SK-N-SH (cell line): ENCODE results near the gene MLEC. TPM values are rescaled to one million over a fixed set of nuclear protein-coding genes. Genes with fewer than 3 reads are reported as not detected.

Experiments
- CTCF ChIA-PET: fragments of 300-600, 350-600 bp; formaldehyde crosslinking; extraction: SDS; loops from one replicate; lab custom pipeline; 2021; lab: Yijun Ruan, JAX
- POLR2A ChIA-PET: fragments of 350-600 bp; sonication (Branson Sonifier 250); formaldehyde crosslinking; extraction: SDS; loops from one replicate; lab custom pipeline; 2020; ENCODE audit warnings: antibody characterized with exemption, inconsistent platforms; lab: Yijun Ruan, JAX
- DNase-seq: peaks from one replicate; pipeline ENCODE4 v3.0.0; 2012
- H2AFZ ChIP-seq: fragments of 200-600 bp; sonication (generic); 2 replicates; pipeline ENCODE4 v1.8.1; 2016; ENCODE audit warnings: antibody characterized with exemption, mild to moderate bottlenecking, low read depth
- H3F3A ChIP-seq: fragments of 200-600 bp; sonication (generic); replicated peaks from 2 replicates; pipeline ENCODE3; 2016; ENCODE audit warnings: antibody characterized with exemption, mild to moderate bottlenecking; ENCODE audit not compliant: insufficient read depth
- H3K27ac ChIP-seq, 2 experiments: fragments of 200-500 bp in 1 of 2; fragments of 200-600 bp in 1 of 2; sonication (Bioruptor generic) in 1 of 2; sonication (generic), shearing (Covaris generic) in 1 of 2; 2 replicates each; pipeline versions ENCODE4 v1.5.1 to v1.6.1; 2014 to 2016; ENCODE audit warnings: low read depth in 2 of 2, inconsistent platforms in 1 of 2, low read length in 1 of 2, mild to moderate bottlenecking in 1 of 2, mixed read lengths in 1 of 2
- H3K27me3 ChIP-seq: fragments of 200-600 bp; sonication (generic), shearing (Covaris generic); 2 replicates; pipeline ENCODE4 v1.6.1; 2016; ENCODE audit warnings: mixed run types; ENCODE audit not compliant: insufficient read depth
- H3K36me3 ChIP-seq, 2 experiments: fragments of 200-500 bp in 1 of 2; fragments of 200-600 bp in 1 of 2; sonication (Bioruptor generic) in 1 of 2; sonication (generic) in 1 of 2; replicated peaks in 1 of 2; 2 replicates each; pipeline versions ENCODE3 to v1.5.1; 2014 to 2016; ENCODE audit warnings: low read length in 1 of 2, mild to moderate bottlenecking in 1 of 2; ENCODE audit not compliant: insufficient read depth in 2 of 2, control insufficient read depth in 1 of 2
- H3K4me1 ChIP-seq, 2 experiments: fragments of 200-500 bp in 1 of 2; fragments of 200-600 bp in 1 of 2; sonication (Bioruptor generic) in 1 of 2; sonication (generic), shearing (Covaris generic) in 1 of 2; 2 replicates each; pipeline versions ENCODE4 v1.5.1 to v1.6.1; 2014 to 2016; ENCODE audit warnings: low read depth in 1 of 2, low read length in 1 of 2, mixed run types in 1 of 2; ENCODE audit not compliant: insufficient read depth in 2 of 2, control insufficient read depth in 1 of 2
- H3K4me2 ChIP-seq: fragments of 200-600 bp; sonication (generic), shearing (Covaris generic); 2 replicates; pipeline ENCODE4 v1.6.1; 2017; ENCODE audit warnings: mixed run types
- H3K4me3 ChIP-seq, 2 experiments: fragments of 200-500 bp in 1 of 2; fragments of 200-600 bp in 1 of 2; sonication (Bioruptor generic) in 1 of 2; sonication (generic), shearing (Covaris generic) in 1 of 2; 2 replicates each; pipeline versions ENCODE4 v1.5.1 to v1.8.1; 2014 to 2016; ENCODE audit warnings: low read depth in 2 of 2, inconsistent platforms in 1 of 2, low read length in 1 of 2, mild to moderate bottlenecking in 1 of 2, mixed read lengths in 1 of 2, moderate library complexity in 1 of 2
- H3K79me2 ChIP-seq: fragments of 200-600 bp; sonication (generic); 2 replicates; pipeline ENCODE4 v1.8.1; 2017; ENCODE audit warnings: mild to moderate bottlenecking; ENCODE audit not compliant: insufficient read depth
- H3K9ac ChIP-seq: fragments of 200-600 bp; sonication (generic); 2 replicates; pipeline ENCODE4 v1.6.1; 2017; ENCODE audit warnings: mixed run types
- H3K9me2 ChIP-seq: fragments of 200-600 bp; sonication (generic); 2 replicates; pipeline ENCODE4 v1.6.1; 2017; ENCODE audit warnings: mixed run types
- H3K9me3 ChIP-seq: fragments of 200-600 bp; sonication (generic); 2 replicates; pipeline ENCODE4 v1.6.1; 2017; ENCODE audit warnings: mixed run types, mild to moderate bottlenecking, moderate library complexity
- H4K20me1 ChIP-seq: fragments of 200-600 bp; sonication (generic); 2 replicates; pipeline ENCODE4 v1.6.1; 2017; ENCODE audit warnings: mild to moderate bottlenecking, mixed run types; ENCODE audit not compliant: insufficient read depth
- FOXJ3 ChIP-seq: sonication (generic); formaldehyde crosslinking; IDR thresholded peaks from 2 replicates; pipeline ENCODE4 v1.5.1; 2020; ENCODE audit warnings: mild to moderate bottlenecking, missing genetic modification reagents
- MXI1 ChIP-seq: IDR thresholded peaks from 2 replicates; pipeline ENCODE4 v1.6.1; 2012; ENCODE audit warnings: mild to moderate bottlenecking, low read depth, low read length, improper control_type of control experiment
- NFIC ChIP-seq: IDR thresholded peaks from 2 replicates; pipeline ENCODE4 v1.4.0; 2012; ENCODE audit warnings: borderline replicate concordance
- NRF1 ChIP-seq: IDR thresholded peaks from 2 replicates; pipeline ENCODE4 v1.6.1; 2012; ENCODE audit warnings: low read depth, mild to moderate bottlenecking, low read length
- RXRA ChIP-seq: IDR thresholded peaks from 2 replicates; pipeline ENCODE4 v1.4.0; 2012; ENCODE audit warnings: low read depth, mild to moderate bottlenecking, borderline replicate concordance
- SMC3 ChIP-seq: IDR thresholded peaks from 2 replicates; pipeline ENCODE4 v1.6.1; 2012; ENCODE audit warnings: low read depth, low read length, improper control_type of control experiment
- TAF1 ChIP-seq: IDR thresholded peaks from 2 replicates; pipeline ENCODE4 v1.6.1; 2012; ENCODE audit warnings: low read depth, mild to moderate bottlenecking, low read length, moderate library complexity, borderline replicate concordance
- TEAD4 ChIP-seq: IDR thresholded peaks from 2 replicates; pipeline ENCODE4 v1.4.0; 2012; ENCODE audit warnings: mild to moderate bottlenecking, borderline replicate concordance; ENCODE audit not compliant: insufficient read depth
- YY1 ChIP-seq: IDR thresholded peaks from 2 replicates; pipeline ENCODE4 v1.4.0; 2012; ENCODE audit warnings: low read depth, mild to moderate bottlenecking
- WGBS: methylation state at CpG from one replicate; pipeline ENCODE4 v1.1.6; 2017; ENCODE audit warnings: low lambda C conversion rate; 5-methylcytosine and 5-hydroxymethylcytosine counted together
- polyA plus RNA-seq, 3 experiments: library from polyadenylated mRNA; depleted of rRNA; stranded (reverse); fragments of >200 nt; gene quantifications; 2 replicates each; pipeline ENCODE4 v1.2.3, GENCODE V29; 2012
- TF ChIP-seq, protein P1 (sequence below): IDR thresholded peaks from 2 replicates; pipeline ENCODE4 v1.6.1; 2012; ENCODE audit warnings: mild to moderate bottlenecking, low read depth, low read length, moderate library complexity
- TF ChIP-seq, protein P2 (sequence below): fragments of 150-350 bp; IDR thresholded peaks from 2 replicates; pipeline ENCODE4 v1.6.1; 2017; ENCODE audit warnings: antibody characterized with exemption, low read length, low read depth, borderline replicate concordance
- TF ChIP-seq, protein P3 (sequence below): IDR thresholded peaks from 2 replicates; pipeline ENCODE4 v1.4.0; 2012; ENCODE audit warnings: low read depth, borderline replicate concordance
- TF ChIP-seq, protein P4 (sequence below): IDR thresholded peaks from 2 replicates; pipeline ENCODE4 v1.4.0; 2012; ENCODE audit warnings: low read depth
- TF ChIP-seq, protein P5 (sequence below): IDR thresholded peaks from 2 replicates; pipeline ENCODE4; 2012
- TF ChIP-seq, protein P6 (sequence below): IDR thresholded peaks from 2 replicates; pipeline ENCODE4 v1.4.0; 2012; ENCODE audit warnings: low read depth, borderline replicate concordance

The MLEC gene
- polyA plus RNA-seq, 1 of the 3 experiments (the other 2 are of a cell fraction), result 23.4 TPM

DNA sequence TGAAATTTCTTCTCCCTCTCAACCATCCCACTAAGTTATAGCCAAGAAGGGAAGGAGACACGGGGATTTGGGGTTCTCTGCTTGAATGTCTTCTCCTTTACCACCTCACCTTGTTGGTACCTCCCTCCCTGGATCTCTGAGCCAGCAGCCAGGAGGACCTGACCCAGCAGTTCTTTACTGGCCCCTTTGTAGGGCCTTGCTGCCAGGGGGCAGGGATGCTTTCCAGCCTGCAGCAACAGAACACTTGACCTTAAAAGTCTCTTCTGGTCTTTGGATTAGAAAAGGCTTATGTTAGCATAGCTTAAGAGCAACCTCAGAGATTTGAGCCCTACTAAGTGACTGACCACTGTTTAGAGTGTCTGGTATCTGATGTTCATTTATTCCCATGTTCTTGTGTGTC lies 10.4 kb downstream of the MLEC start:
- H3K27ac ChIP-seq, result no peak overlapping the region
- H3K9me2 ChIP-seq, result no peaks in the 10 kb centered on the region
- no peaks in the 10 kb centered on the region for H3F3A ChIP-seq
- no peak overlapping the region for H2AFZ ChIP-seq
- H3K79me2 ChIP-seq, result peaks cover 18% of the 10 kb centered on the region; the same call in 1 of the 2 replicates
- no peak overlapping the region for H3K4me2 ChIP-seq
- DNase-seq, result no peak
- H3K9ac ChIP-seq, result no peak overlapping the region
- peaks cover 24 to 77% of the 10 kb centered on the region in 2 experiments for H3K36me3 ChIP-seq
- H4K20me1 ChIP-seq, result peaks cover 13% of the 10 kb centered on the region
- TF ChIP-seq, protein P1, sequence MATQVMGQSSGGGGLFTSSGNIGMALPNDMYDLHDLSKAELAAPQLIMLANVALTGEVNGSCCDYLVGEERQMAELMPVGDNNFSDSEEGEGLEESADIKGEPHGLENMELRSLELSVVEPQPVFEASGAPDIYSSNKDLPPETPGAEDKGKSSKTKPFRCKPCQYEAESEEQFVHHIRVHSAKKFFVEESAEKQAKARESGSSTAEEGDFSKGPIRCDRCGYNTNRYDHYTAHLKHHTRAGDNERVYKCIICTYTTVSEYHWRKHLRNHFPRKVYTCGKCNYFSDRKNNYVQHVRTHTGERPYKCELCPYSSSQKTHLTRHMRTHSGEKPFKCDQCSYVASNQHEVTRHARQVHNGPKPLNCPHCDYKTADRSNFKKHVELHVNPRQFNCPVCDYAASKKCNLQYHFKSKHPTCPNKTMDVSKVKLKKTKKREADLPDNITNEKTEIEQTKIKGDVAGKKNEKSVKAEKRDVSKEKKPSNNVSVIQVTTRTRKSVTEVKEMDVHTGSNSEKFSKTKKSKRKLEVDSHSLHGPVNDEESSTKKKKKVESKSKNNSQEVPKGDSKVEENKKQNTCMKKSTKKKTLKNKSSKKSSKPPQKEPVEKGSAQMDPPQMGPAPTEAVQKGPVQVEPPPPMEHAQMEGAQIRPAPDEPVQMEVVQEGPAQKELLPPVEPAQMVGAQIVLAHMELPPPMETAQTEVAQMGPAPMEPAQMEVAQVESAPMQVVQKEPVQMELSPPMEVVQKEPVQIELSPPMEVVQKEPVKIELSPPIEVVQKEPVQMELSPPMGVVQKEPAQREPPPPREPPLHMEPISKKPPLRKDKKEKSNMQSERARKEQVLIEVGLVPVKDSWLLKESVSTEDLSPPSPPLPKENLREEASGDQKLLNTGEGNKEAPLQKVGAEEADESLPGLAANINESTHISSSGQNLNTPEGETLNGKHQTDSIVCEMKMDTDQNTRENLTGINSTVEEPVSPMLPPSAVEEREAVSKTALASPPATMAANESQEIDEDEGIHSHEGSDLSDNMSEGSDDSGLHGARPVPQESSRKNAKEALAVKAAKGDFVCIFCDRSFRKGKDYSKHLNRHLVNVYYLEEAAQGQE, result no peak
- no peak for TF ChIP-seq FOXJ3 (CRISPR knock-in tag)
- no peak for TF ChIP-seq YY1
- TF ChIP-seq NRF1, result no peak
- no peak for TF ChIP-seq NFIC
- no peak for TF ChIP-seq SMC3
- TF ChIP-seq, protein P2, sequence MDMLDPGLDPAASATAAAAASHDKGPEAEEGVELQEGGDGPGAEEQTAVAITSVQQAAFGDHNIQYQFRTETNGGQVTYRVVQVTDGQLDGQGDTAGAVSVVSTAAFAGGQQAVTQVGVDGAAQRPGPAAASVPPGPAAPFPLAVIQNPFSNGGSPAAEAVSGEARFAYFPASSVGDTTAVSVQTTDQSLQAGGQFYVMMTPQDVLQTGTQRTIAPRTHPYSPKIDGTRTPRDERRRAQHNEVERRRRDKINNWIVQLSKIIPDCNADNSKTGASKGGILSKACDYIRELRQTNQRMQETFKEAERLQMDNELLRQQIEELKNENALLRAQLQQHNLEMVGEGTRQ, result no peak
- TF ChIP-seq TAF1, result no peak
- no peak for TF ChIP-seq RXRA
- TF ChIP-seq, protein P3, sequence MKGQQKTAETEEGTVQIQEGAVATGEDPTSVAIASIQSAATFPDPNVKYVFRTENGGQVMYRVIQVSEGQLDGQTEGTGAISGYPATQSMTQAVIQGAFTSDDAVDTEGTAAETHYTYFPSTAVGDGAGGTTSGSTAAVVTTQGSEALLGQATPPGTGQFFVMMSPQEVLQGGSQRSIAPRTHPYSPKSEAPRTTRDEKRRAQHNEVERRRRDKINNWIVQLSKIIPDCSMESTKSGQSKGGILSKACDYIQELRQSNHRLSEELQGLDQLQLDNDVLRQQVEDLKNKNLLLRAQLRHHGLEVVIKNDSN, result no peak
- WGBS, result 97% methylated on average over 1 of the region's 1 CpG
- no peaks in the 10 kb centered on the region for H3K27me3 ChIP-seq
- no peaks in the 10 kb centered on the region for H3K9me3 ChIP-seq
- ChIA-PET CTCF (interaction anchor here (0.6 to 1.4 kb wide), 4 partner anchors 17 to 395 kb away, joined by 3 to 4 read pairs (median 4); partner anchors contain the start of gene SIRT4), POLR2A (no interaction called here)
- no peak overlapping the region for H3K4me3 ChIP-seq
- peaks cover 0 to 2% of the 10 kb centered on the region in 2 experiments; a peak in 1 of 4 replicates for H3K4me1 ChIP-seq

DNA sequence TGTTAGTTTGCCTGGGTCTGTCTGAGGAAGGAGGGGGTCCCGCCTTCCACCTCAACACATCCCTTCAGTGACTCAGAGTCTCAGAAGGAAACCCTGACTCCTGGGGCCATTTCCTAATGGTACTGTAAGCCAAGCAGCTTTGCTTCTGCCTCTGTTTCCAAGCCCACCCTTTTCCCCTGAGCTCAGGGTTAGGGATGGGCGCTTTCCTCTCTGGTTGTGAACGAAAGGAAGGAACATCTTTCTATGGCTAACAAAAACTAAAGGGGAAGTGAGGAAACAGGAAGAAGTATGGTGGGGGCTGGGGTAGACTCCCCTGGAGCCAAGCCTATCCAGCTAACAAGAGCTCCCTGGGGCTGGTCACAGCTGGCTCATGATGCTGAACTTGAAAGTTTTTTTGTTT lies 11.7 kb downstream of the MLEC start:
- Histone ChIP-seq H3K4me3 (no peak overlapping the region), H3K27ac (no peak overlapping the region), H2AFZ (no peak overlapping the region), H3K79me2 (peaks cover 5% of the 10 kb centered on the region; the same call in 1 of the 2 replicates), H3K9ac (no peak overlapping the region), H3K9me2 (no peaks in the 10 kb centered on the region), H3K27me3 (no peaks in the 10 kb centered on the region), H3K9me3 (no peaks in the 10 kb centered on the region), H4K20me1 (0 out of 2 replicates have a peak, but pooled peaks cover under 1% of the 10 kb centered on the region), H3K36me3 (peaks cover 19 to 78% of the 10 kb centered on the region in 2 experiments), H3K4me2 (no peak overlapping the region), H3F3A (no peaks in the 10 kb centered on the region), H3K4me1 (no peaks in the 10 kb centered on the region; a peak in 1 of 4 replicates)
- WGBS, result 100% methylated on average over 3 of the region's 3 CpGs
- ChIA-PET CTCF (interaction anchor here (0.8 to 1.5 kb wide), 6 partner anchors 9 to 273 kb away, joined by 3 to 7 read pairs (median 4); partner anchors contain the start of gene UNC119B), POLR2A (interaction anchor here (1.6 kb wide), 1 partner anchor 117 kb away, joined by 4 read pairs; the partner anchor contains the start of gene POP5)
- DNase-seq, result no peak
- TF ChIP-seq MXI1 (no peak), FOXJ3 (CRISPR knock-in tag) (no peak), TEAD4 (no peak)
- TF ChIP-seq, protein P4, sequence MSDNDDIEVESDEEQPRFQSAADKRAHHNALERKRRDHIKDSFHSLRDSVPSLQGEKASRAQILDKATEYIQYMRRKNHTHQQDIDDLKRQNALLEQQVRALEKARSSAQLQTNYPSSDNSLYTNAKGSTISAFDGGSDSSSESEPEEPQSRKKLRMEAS, result no peak
- TF ChIP-seq, protein P2, result no peak
- TF ChIP-seq, protein P5, sequence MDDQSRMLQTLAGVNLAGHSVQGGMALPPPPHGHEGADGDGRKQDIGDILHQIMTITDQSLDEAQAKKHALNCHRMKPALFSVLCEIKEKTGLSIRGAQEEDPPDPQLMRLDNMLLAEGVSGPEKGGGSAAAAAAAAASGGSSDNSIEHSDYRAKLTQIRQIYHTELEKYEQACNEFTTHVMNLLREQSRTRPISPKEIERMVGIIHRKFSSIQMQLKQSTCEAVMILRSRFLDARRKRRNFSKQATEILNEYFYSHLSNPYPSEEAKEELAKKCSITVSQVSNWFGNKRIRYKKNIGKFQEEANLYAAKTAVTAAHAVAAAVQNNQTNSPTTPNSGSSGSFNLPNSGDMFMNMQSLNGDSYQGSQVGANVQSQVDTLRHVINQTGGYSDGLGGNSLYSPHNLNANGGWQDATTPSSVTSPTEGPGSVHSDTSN, result no peak
- TF ChIP-seq, protein P6, sequence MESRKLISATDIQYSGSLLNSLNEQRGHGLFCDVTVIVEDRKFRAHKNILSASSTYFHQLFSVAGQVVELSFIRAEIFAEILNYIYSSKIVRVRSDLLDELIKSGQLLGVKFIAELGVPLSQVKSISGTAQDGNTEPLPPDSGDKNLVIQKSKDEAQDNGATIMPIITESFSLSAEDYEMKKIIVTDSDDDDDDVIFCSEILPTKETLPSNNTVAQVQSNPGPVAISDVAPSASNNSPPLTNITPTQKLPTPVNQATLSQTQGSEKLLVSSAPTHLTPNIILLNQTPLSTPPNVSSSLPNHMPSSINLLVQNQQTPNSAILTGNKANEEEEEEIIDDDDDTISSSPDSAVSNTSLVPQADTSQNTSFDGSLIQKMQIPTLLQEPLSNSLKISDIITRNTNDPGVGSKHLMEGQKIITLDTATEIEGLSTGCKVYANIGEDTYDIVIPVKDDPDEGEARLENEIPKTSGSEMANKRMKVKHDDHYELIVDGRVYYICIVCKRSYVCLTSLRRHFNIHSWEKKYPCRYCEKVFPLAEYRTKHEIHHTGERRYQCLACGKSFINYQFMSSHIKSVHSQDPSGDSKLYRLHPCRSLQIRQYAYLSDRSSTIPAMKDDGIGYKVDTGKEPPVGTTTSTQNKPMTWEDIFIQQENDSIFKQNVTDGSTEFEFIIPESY, result no peak
